ENCODE results near the gene MYBBP1A. TPM values are rescaled to one million over a fixed set of nuclear protein-coding genes. Genes with fewer than 3 reads are reported as not detected.

MYBBP1A gene
- total RNA-seq, 1 experiment from 2014 or later = 130 TPM

DNA sequence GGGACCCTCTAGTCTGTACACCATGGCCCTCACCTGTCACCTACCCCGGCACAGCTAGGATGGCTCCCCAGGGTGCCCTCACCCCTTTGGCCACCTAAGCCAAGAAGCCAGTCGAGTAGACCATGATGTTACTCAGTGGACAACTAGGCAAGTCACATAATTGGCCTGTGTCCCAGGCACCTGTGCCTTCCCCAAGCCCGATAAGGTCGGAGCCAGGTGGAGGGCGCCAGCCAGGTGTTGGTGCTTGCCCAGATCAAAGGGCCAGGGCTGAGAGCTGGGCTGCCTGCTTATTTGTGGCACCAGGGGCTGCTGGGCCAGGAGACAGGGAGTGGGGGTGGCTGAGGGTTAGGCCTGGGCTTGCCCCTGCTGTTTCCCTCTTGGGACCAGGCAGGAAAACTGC, 39.7 kb downstream of the MYBBP1A start:
- peak overlapping the region; percentile 1; the same call in 1 of the 2 replicates for H3K27ac ChIP-seq (ENCODE audit: low read depth, low read length)
- no peak overlapping the region for H3K4me3 ChIP-seq (replicated peaks in 1 of 2; ENCODE audit: low read depth in 1 of 2, low read length in 2 of 2)
- H2AFZ ChIP-seq (ENCODE audit: low read depth, low read length, poor library complexity, severe bottlenecking) = no peak overlapping the region
- H3K36me3 ChIP-seq (ENCODE audit: control insufficient read depth in 1 of 2, insufficient read depth in 2 of 2, low read length in 2 of 2) = no peaks in the 10 kb centered on the region
- DNase-seq (ENCODE audit: low read depth, low spot score) (no peak), ATAC-seq (no peak; the same call in 1 of the 2 replicates)
- RAD21 ChIA-PET (ENCODE audit: low non-redundant PET in 1 of 2, low total read pairs in 2 of 2, uncharacterized antibody in 2 of 2, unreplicated experiment in 2 of 2) = no interaction called here
- intact Hi-C loops (cut with micrococcal nuclease) = no loop called here
- H4K20me1 ChIP-seq (ENCODE audit: insufficient read depth) = no peaks in the 10 kb centered on the region
- TF ChIP-seq TCF7L2 (IDR thresholded peaks at IDR 0.05; ENCODE audit: borderline replicate concordance, extremely low read depth, insufficient read depth, insufficient read length) (no peak), ZFX (IDR thresholded peaks at IDR 0.05) (no peak), FOSL1 (IDR thresholded peaks at IDR 0.05; ENCODE audit: low read depth) (no peak), POLR2A (IDR thresholded peaks at IDR 0.05; ENCODE audit: borderline replicate concordance, extremely low read depth, insufficient read depth, insufficient read length) (no peak), YY1 (IDR thresholded peaks at IDR 0.05; ENCODE audit: extremely low read depth, insufficient replicate concordance, low read depth, low read length) (no peak), CEBPB (IDR thresholded peaks at IDR 0.05; ENCODE audit: low read depth) (no peak), JUND (IDR thresholded peaks at IDR 0.05) (no peak), POLR2AphosphoS5 (IDR thresholded peaks at IDR 0.05; ENCODE audit: low read depth, low read length) (no peak), SP1 (IDR thresholded peaks at IDR 0.05; ENCODE audit: low read depth) (no peak), ZBTB33 (IDR thresholded peaks at IDR 0.05; ENCODE audit: extremely low read depth, insufficient replicate concordance, low read length) (no peak), ELF1 (IDR thresholded peaks at IDR 0.05; ENCODE audit: borderline replicate concordance, low read depth) (no peak), SIN3A (IDR thresholded peaks at IDR 0.05; ENCODE audit: low read depth) (no peak), SRF (IDR thresholded peaks at IDR 0.05; ENCODE audit: low read depth) (no peak), EZH2phosphoT487 (IDR thresholded peaks at IDR 0.05; ENCODE audit: borderline replicate concordance) (no peak), EGR1 (IDR thresholded peaks at IDR 0.05; ENCODE audit: low read depth) (no peak), ZNF274 (IDR thresholded peaks at IDR 0.05; ENCODE audit: low read depth, low read length) (no peak), EZH2 (IDR thresholded peaks at IDR 0.05) (no peak), CTCF (IDR thresholded peaks at IDR 0.05 in 2 of 3, conservative IDR thresholded peaks at IDR 0.05 in 1 of 3; ENCODE audit: borderline replicate concordance in 1 of 3, insufficient read depth in 1 of 3, low read depth in 2 of 3, low read length in 2 of 3) (no peak)
- TF ChIP-seq, protein P1, sequence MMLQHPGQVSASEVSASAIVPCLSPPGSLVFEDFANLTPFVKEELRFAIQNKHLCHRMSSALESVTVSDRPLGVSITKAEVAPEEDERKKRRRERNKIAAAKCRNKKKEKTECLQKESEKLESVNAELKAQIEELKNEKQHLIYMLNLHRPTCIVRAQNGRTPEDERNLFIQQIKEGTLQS (IDR thresholded peaks at IDR 0.05) = no peak
- BruUV-seq (replicated peaks) = no TSS peak
- POLR2A ChIA-PET = interaction anchor here (1.3 kb wide), 1 partner anchor 40 kb away, joined by 3 read pairs; the partner anchor contains the start of gene MYBBP1A
- CTCF ChIA-PET = no interaction called here
- peaks cover 21 to 31% of the 10 kb centered on the region in 2 experiments for H3K4me1 ChIP-seq (ENCODE audit: control insufficient read depth in 1 of 2, insufficient read depth in 2 of 2, low read length in 2 of 2)
- no peaks in the 10 kb centered on the region for H3K9me2 ChIP-seq (ENCODE audit: insufficient read depth)
- peak overlapping the region; percentile 31 for H3K4me2 ChIP-seq (ENCODE audit: low read length)
- H3K27me3 ChIP-seq (ENCODE audit: insufficient read depth, low read length) = no peaks in the 10 kb centered on the region
- no peaks in the 10 kb centered on the region for H3K9me3 ChIP-seq (ENCODE audit: control insufficient read depth in 1 of 2, insufficient read depth in 1 of 2, low read depth in 1 of 2, low read length in 2 of 2)
- no peak overlapping the region for H3K9ac ChIP-seq (ENCODE audit: low read length)
- no peaks in the 10 kb centered on the region for H3K79me2 ChIP-seq (ENCODE audit: insufficient read depth, low read length)
